Skeletal muscle satellite cell (primary cell): ENCODE measurements around the gene ADK.
"Not testable (repeated sequence)": the region's sequence is repeated elsewhere in the genome, so short reads cannot be mapped to it uniquely, and the experiment has no call there.

ENCODE experiments used
- H3K27me3 ChIP-seq: 2 replicates; pipeline ENCODE4 v1.7.0; 2013; ENCODE audit warnings: low read length; ENCODE audit not compliant: control insufficient read depth, insufficient read depth
- H3K36me3 ChIP-seq: 2 replicates; pipeline ENCODE4 v1.7.0; 2013; ENCODE audit warnings: mild to moderate bottlenecking, control low read depth, low read length; ENCODE audit not compliant: insufficient read depth
- H3K4me1 ChIP-seq: 2 replicates; pipeline ENCODE4 v1.7.0; 2013; ENCODE audit warnings: low read length; ENCODE audit not compliant: control insufficient read depth, insufficient read depth
- H3K4me2 ChIP-seq: 2 replicates; pipeline ENCODE4 v1.7.0; 2013; ENCODE audit warnings: mild to moderate bottlenecking, low read length
- H3K4me3 ChIP-seq: 2 replicates; pipeline ENCODE4 v1.7.0; 2013; ENCODE audit warnings: low read length
- H3K9ac ChIP-seq: 2 replicates; pipeline ENCODE4 v1.7.0; 2013; ENCODE audit warnings: mild to moderate bottlenecking, low read depth, low read length, moderate library complexity
- H3K9me3 ChIP-seq: replicated peaks from 2 replicates; pipeline ENCODE4 v1.7.0; 2013; ENCODE audit warnings: mild to moderate bottlenecking, control low read depth, low read length

ADK gene

GRCh38 chr10:74502963-74503608 lies 352.1 kb downstream of the ADK start:
- H3K4me1 ChIP-seq, result peaks cover 40% of the 10 kb centered on the region
- peaks cover 4% of the 10 kb centered on the region for H3K36me3 ChIP-seq
- H3K4me2 ChIP-seq, result peak overlapping the region; percentile 17
- H3K9ac ChIP-seq, result no peak overlapping the region
- H3K27me3 ChIP-seq, result no peaks in the 10 kb centered on the region
- no peaks in the 10 kb centered on the region for H3K9me3 ChIP-seq
- H3K4me3 ChIP-seq, result no peak overlapping the region

GRCh38 chr10:74507951-74508350 lies 356.9 kb downstream of the ADK start:
- H3K4me1 ChIP-seq, result peaks cover 13% of the 10 kb centered on the region
- H3K9me3 ChIP-seq, result peaks cover 2% of the 10 kb centered on the region
- H3K4me2 ChIP-seq, result no peak overlapping the region
- H3K27me3 ChIP-seq, result no peaks in the 10 kb centered on the region
- no peak overlapping the region for H3K9ac ChIP-seq
- H3K4me3 ChIP-seq, result no peak overlapping the region
- H3K36me3 ChIP-seq, result peaks cover 4% of the 10 kb centered on the region

GRCh38 chr10:74510594-74510993 lies 359.6 kb downstream of the ADK start:
- Histone ChIP-seq H3K4me1 (no peaks in the 10 kb centered on the region), H3K9ac (no peak overlapping the region), H3K36me3 (peaks cover 4% of the 10 kb centered on the region), H3K27me3 (no peaks in the 10 kb centered on the region), H3K4me2 (no peak overlapping the region), H3K9me3 (peaks cover 9% of the 10 kb centered on the region), H3K4me3 (no peak overlapping the region)

- no peak overlapping the region for H3K4me3 ChIP-seq
- no peak overlapping the region for H3K4me2 ChIP-seq
- H3K27me3 ChIP-seq, result no peaks in the 10 kb centered on the region
- peaks cover 9% of the 10 kb centered on the region for H3K9me3 ChIP-seq
- peaks cover 4% of the 10 kb centered on the region for H3K36me3 ChIP-seq
- no peaks in the 10 kb centered on the region for H3K4me1 ChIP-seq
- no peak overlapping the region for H3K9ac ChIP-seq
Observed at GRCh38 chr10:74511051-74511450, 360.0 kb downstream of the ADK start.

GRCh38 chr10:74514322-74514721 lies 363.3 kb downstream of the ADK start:
- no peaks in the 10 kb centered on the region for H3K27me3 ChIP-seq
- H3K4me2 ChIP-seq, result no peak overlapping the region
- H3K4me1 ChIP-seq, result no peaks in the 10 kb centered on the region
- H3K9me3 ChIP-seq, result peaks cover 9% of the 10 kb centered on the region
- no peak overlapping the region for H3K9ac ChIP-seq
- H3K36me3 ChIP-seq, result no peaks in the 10 kb centered on the region
- no peak overlapping the region for H3K4me3 ChIP-seq

- H3K4me3 ChIP-seq, result no peak overlapping the region
- no peak overlapping the region for H3K9ac ChIP-seq
- H3K27me3 ChIP-seq, result no peaks in the 10 kb centered on the region
- H3K36me3 ChIP-seq, result no peaks in the 10 kb centered on the region
- no peaks in the 10 kb centered on the region for H3K4me1 ChIP-seq
- H3K4me2 ChIP-seq, result no peak overlapping the region
- peaks cover 6% of the 10 kb centered on the region for H3K9me3 ChIP-seq
Observed at GRCh38 chr10:74518061-74518460, 367.0 kb downstream of the ADK start.

GRCh38 chr10:74521526-74521925 lies 370.5 kb downstream of the ADK start:
- Histone ChIP-seq H3K36me3 (no peaks in the 10 kb centered on the region), H3K9ac (no peak overlapping the region), H3K27me3 (no peaks in the 10 kb centered on the region), H3K4me3 (no peak overlapping the region), H3K4me1 (no peaks in the 10 kb centered on the region), H3K9me3 (no peaks in the 10 kb centered on the region), H3K4me2 (no peak overlapping the region)

- no peaks in the 10 kb centered on the region for H3K27me3 ChIP-seq
- no peaks in the 10 kb centered on the region for H3K9me3 ChIP-seq
- no peak overlapping the region for H3K4me3 ChIP-seq
- H3K4me1 ChIP-seq, result no peaks in the 10 kb centered on the region
- no peak overlapping the region for H3K9ac ChIP-seq
- H3K36me3 ChIP-seq, result no peaks in the 10 kb centered on the region
- H3K4me2 ChIP-seq, result no peak overlapping the region
Observed at GRCh38 chr10:74523199-74523598, 372.2 kb downstream of the ADK start.

GRCh38 chr10:74525885-74526284 lies 374.9 kb downstream of the ADK start:
- Histone ChIP-seq H3K36me3 (peaks cover 3% of the 10 kb centered on the region), H3K4me3 (no peak overlapping the region), H3K4me2 (no peak overlapping the region), H3K9ac (no peak overlapping the region), H3K9me3 (no peaks in the 10 kb centered on the region), H3K27me3 (no peaks in the 10 kb centered on the region), H3K4me1 (no peaks in the 10 kb centered on the region)

GRCh38 chr10:74527611-74528010 lies 376.6 kb downstream of the ADK start:
- not testable (repeated sequence) for H3K27me3 ChIP-seq, H3K9ac ChIP-seq, H3K4me2 ChIP-seq, H3K4me3 ChIP-seq, H3K9me3 ChIP-seq, H3K36me3 ChIP-seq, H3K4me1 ChIP-seq

- peaks cover 3% of the 10 kb centered on the region for H3K36me3 ChIP-seq
- H3K4me2 ChIP-seq, result no peak overlapping the region
- no peak overlapping the region for H3K4me3 ChIP-seq
- H3K4me1 ChIP-seq, result no peaks in the 10 kb centered on the region
- no peaks in the 10 kb centered on the region for H3K27me3 ChIP-seq
- no peaks in the 10 kb centered on the region for H3K9me3 ChIP-seq
- no peak overlapping the region for H3K9ac ChIP-seq
Observed at GRCh38 chr10:74529205-74529604, 378.2 kb downstream of the ADK start.

- Histone ChIP-seq H3K36me3 (peaks cover 3% of the 10 kb centered on the region), H3K9me3 (no peaks in the 10 kb centered on the region), H3K4me1 (no peaks in the 10 kb centered on the region), H3K9ac (no peak overlapping the region), H3K27me3 (no peaks in the 10 kb centered on the region), H3K4me2 (no peak overlapping the region), H3K4me3 (no peak overlapping the region)
Observed at GRCh38 chr10:74530981-74531380, 380.0 kb downstream of the ADK start.
